ENCODE data around the gene VEPH1.

DNA sequence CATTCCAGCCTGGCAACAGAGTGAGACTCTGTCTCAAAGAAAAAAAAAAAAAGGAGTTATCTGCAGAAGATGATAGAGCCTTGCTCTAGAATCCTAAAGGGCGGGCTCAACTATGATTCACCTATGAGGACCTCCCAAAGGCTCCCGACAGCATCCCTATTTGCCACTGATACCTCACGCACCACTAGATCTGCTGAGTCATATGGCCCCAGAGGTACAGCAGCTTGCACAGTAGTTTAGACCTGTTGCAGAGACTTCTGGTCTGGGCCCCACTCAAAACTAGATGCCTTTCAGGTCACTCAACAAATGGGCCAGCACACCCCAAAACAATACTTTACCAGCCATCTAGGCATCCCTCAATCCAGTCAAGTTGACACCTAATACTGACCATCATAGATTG, 104.6 kb downstream of the VEPH1 start:
- TF ChIP-seq, protein P1, sequence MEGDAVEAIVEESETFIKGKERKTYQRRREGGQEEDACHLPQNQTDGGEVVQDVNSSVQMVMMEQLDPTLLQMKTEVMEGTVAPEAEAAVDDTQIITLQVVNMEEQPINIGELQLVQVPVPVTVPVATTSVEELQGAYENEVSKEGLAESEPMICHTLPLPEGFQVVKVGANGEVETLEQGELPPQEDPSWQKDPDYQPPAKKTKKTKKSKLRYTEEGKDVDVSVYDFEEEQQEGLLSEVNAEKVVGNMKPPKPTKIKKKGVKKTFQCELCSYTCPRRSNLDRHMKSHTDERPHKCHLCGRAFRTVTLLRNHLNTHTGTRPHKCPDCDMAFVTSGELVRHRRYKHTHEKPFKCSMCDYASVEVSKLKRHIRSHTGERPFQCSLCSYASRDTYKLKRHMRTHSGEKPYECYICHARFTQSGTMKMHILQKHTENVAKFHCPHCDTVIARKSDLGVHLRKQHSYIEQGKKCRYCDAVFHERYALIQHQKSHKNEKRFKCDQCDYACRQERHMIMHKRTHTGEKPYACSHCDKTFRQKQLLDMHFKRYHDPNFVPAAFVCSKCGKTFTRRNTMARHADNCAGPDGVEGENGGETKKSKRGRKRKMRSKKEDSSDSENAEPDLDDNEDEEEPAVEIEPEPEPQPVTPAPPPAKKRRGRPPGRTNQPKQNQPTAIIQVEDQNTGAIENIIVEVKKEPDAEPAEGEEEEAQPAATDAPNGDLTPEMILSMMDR (conservative IDR thresholded peaks at IDR 0.05; ENCODE audit: low read depth, low read length), result no peak
- TF ChIP-seq EZH2 (IDR thresholded peaks at IDR 0.05; ENCODE audit: borderline replicate concordance, low read depth, low read length, poor library complexity, severe bottlenecking), result no peak

All from A673 (cell line).